ENCODE results near the gene ASPG.

DNA sequence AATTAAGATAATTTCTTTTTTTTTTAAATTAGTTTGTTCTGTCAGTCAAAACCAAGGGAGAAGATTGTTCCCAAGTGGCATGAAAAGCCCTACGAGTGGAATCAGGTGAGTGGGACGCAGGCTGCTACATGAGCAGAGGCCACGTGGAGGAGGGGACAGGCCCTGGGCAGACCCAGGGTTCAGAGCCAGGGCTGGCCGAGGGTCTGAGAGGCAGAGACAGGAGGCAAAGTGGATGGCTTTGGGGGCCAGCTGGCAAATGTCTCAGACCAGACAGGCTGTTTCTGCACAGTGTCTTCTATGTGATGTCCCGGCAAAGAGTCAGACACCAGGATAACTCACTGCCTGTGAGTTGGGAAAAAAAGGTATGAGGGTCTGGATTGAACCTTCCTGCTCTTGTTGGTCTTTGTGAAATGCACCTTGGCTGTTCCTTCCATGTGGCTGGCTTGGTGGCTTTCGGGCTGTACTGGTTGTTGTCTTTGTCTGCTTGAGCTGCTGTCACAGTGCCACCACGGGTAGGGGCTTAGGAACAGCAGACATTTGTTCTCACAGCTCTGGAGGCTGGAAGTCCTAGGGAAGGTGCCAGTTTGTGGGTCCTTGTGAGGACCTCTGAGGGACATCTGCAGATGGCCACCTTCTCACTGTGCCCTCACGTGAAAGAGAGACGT, 35.8 kb upstream of the ASPG start:
- TF ChIP-seq EP300 (conservative IDR thresholded peaks at IDR 0.05; ENCODE audit: poor library complexity, severe bottlenecking): no peak
- no peak for TF ChIP-seq CTCF (IDR thresholded peaks at IDR 0.05; ENCODE audit: poor library complexity, severe bottlenecking)
- TF ChIP-seq POLR2AphosphoS5 (IDR thresholded peaks at IDR 0.05): peak; percentile 1
- TF ChIP-seq RAD21 (conservative IDR thresholded peaks at IDR 0.05): no peak

Measured in neural cell (in vitro differentiated cells).